A172 (cell line): ENCODE results near the gene REC114. TPM values are rescaled to one million over a fixed set of nuclear protein-coding genes. Genes with fewer than 3 reads are reported as not detected.

Experiments
- DNase-seq: peaks from one replicate; pipeline ENCODE4 v3.0.0-alpha.2; 2015; ENCODE audit warnings: low spot score
- total RNA-seq: library from RNA; depleted of rRNA; stranded (reverse); fragments of >200 nt; shearing (Covaris generic); gene quantifications from 2 replicates; pipeline ENCODE4 v1.2.3, GENCODE V29; 2014; rRNA removed

The REC114 gene
- total RNA-seq, 1 experiment from 2014 or later: not detected

DNA sequence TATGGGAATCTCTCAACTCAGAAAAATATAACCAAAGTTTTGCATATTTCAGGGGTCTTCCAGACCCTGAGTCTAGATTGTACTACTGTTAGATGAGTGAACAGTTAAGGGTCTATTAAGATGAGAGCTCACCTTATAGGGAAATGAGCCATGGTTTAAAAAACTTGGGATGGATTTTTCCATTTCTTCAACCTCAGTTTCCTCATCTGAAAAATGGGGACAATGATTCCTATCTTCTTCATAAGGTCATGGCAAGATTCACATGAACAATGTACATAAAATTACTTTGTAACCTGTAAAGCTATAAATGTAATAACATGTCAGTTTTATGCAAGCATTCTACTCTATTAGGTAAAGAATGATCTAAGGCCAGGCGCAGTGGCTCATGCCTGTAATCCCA lies 161.5 kb downstream of the REC114 start:
- DNase-seq: no peak

DNA sequence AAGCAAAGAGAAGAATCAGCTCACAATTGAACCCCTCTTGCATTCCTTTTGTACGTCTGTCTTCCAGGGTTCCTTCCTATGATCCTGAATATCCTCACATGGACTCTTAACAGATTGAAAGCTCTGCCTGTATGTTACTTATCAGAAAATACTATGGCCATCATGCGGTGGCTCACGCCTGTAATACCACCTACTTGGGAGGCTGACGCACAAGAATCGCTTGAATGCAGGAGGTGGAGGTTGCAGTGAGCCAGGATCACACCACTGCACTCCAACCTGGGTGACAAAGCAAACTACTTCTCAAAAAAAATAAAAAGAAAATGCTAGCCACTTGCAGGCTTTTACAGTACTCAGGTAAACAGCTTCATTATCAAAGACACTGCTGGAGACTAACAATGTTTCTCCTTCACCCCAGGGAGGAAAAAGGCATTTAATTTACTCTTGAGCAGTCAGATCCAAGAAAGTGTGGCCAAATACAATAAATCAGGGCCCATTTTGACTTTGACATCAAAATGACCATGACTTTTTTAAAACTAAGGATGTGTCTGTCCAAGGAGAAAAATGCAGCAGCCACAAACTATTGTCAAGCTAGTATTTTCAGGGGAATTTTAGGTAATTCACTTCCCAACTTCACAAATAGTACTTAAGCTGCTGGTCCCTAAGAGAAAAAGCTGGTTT lies 162.9 kb downstream of the REC114 start:
- DNase-seq: no peak

DNA sequence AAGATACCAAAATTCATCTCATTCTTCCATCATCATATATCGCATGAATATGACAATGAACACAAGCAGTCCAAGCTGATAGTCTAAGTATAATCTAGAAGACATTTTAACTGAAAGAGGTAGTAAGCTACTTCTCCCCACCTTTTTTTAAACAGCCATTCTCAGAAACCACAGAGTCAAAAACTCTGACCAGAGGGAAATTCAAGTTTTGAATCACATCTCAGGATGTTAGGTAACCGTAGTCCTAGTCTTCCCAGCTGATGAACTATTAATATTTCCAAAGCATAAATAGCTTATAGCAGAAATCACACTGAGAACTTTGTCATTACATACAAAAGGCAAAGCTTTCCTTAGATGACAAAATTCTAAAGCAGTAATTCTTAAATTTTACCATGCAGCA lies 164.4 kb downstream of the REC114 start:
- DNase-seq: no peak

DNA sequence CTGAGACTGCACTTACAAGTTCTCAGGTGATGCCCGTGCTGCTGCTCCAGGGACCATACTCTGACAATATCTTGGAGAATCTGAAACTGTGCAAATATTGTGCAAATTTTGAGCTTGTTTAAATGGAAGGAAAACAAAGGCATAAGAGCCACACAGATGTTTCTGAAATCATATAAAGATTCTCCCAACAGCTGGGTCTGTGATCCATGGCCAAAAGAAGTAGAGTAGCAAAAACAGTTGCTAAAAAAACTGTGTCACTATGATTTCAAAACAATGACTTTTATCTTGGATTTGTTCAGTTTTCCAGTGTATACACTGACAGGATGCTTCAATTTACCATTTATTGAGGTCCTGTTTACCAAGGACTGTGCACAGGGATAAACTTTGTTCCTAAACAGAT lies 164.9 kb downstream of the REC114 start:
- no peak for DNase-seq

DNA sequence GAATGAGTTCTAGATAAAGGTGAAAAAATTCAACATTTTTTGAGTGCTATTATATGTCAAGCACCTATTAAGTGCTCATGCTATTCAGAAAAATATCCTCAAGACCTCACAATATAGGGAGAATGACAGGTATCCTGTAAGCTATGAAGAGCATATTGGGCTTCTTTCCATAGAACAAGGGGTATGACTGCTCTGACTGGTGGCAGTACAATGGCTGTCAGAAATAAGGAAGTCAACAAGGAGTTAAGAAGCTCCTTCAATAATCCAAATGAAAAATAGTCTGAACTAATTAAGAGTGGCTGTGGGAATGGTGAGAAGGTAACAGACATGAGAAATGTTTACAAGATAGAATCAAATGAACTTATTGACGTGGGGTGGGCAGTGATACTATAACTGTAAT lies 165.5 kb downstream of the REC114 start:
- no peak for DNase-seq

DNA sequence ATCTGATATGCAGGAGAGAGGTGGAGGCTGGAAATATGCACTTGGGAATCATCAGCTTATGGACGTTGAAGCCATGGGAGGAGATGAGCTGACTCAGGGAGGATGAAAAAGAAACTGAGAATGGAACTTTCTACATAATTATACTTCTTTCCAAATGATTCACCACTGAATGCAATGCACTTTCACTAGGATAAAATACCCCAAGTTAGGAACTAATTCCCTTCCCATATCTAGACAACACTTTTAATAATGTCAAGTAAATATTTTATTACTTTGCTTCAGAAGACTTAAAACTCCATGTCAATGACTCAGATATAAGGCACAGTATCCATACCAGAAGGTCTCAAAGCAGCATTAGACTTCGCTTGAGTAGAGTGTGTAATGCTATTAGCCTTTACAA lies 166.0 kb downstream of the REC114 start:
- no peak for DNase-seq

Other genes with a start within 250 kb of the REC114 start
- gene HCN4, start 74.2 kb upstream of the REC114 start, total RNA-seq: 0.28 and 0.60 TPM in 2 replicates
- gene NPTN, start 190.2 kb downstream of the REC114 start, total RNA-seq: 77.2 and 99.0 TPM in 2 replicates
- 121 and 158 TPM in 2 replicates for gene CD276, start 241.2 kb downstream of the REC114 start, total RNA-seq